ENCODE results near the gene ADAMTS16.

The ADAMTS16 gene

GRCh38 chr5:5221724-5222123, 81.6 kb downstream of the ADAMTS16 start:
- no peak for DNase-seq (ENCODE audit: low read depth in 2 of 2, low spot score in 1 of 2)

- no peak for DNase-seq (ENCODE audit: low read depth in 2 of 2, low spot score in 1 of 2)
These were observed 91.4 kb downstream of the ADAMTS16 start for GRCh38 chr5:5231576-5231975.

GRCh38 chr5:5234912-5235311, 94.8 kb downstream of the ADAMTS16 start:
- no peak for DNase-seq (ENCODE audit: low read depth in 2 of 2, low spot score in 1 of 2)

GRCh38 chr5:5235685-5236084, 95.6 kb downstream of the ADAMTS16 start:
- no peak for DNase-seq (ENCODE audit: low read depth in 2 of 2, low spot score in 1 of 2)

GRCh38 chr5:5239191-5239590, 99.1 kb downstream of the ADAMTS16 start:
- DNase-seq (ENCODE audit: low read depth in 2 of 2, low spot score in 1 of 2): no peak

GRCh38 chr5:5240234-5240633, 100.1 kb downstream of the ADAMTS16 start:
- no peak for DNase-seq (ENCODE audit: low read depth in 2 of 2, low spot score in 1 of 2)

GRCh38 chr5:5242056-5242455, 101.9 kb downstream of the ADAMTS16 start:
- no peak for DNase-seq (ENCODE audit: low read depth in 2 of 2, low spot score in 1 of 2)

GRCh38 chr5:5246736-5247135, 106.6 kb downstream of the ADAMTS16 start:
- no peak for DNase-seq (ENCODE audit: low read depth in 2 of 2, low spot score in 1 of 2)

- no peak for DNase-seq (ENCODE audit: low read depth in 2 of 2, low spot score in 1 of 2)
These were observed 110.6 kb downstream of the ADAMTS16 start for GRCh38 chr5:5250758-5251157.

GRCh38 chr5:5252106-5252505, 112.0 kb downstream of the ADAMTS16 start:
- DNase-seq (ENCODE audit: low read depth in 2 of 2, low spot score in 1 of 2): no peak

GRCh38 chr5:5257353-5257752, 117.2 kb downstream of the ADAMTS16 start:
- no peak for DNase-seq (ENCODE audit: low read depth in 2 of 2, low spot score in 1 of 2)

GRCh38 chr5:5258564-5258963, 118.4 kb downstream of the ADAMTS16 start:
- DNase-seq (ENCODE audit: low read depth in 2 of 2, low spot score in 1 of 2): no peak

- DNase-seq (ENCODE audit: low read depth in 2 of 2, low spot score in 1 of 2): no peak
These were observed 124.6 kb downstream of the ADAMTS16 start for GRCh38 chr5:5264727-5265126.

GRCh38 chr5:5266297-5266696, 126.2 kb downstream of the ADAMTS16 start:
- no peak for DNase-seq (ENCODE audit: low read depth in 2 of 2, low spot score in 1 of 2)

GRCh38 chr5:5270161-5270560, 130.0 kb downstream of the ADAMTS16 start:
- no peak for DNase-seq (ENCODE audit: low read depth in 2 of 2, low spot score in 1 of 2)

GRCh38 chr5:5270958-5271785, 131.0 kb downstream of the ADAMTS16 start:
- no peak for DNase-seq (ENCODE audit: low read depth in 2 of 2, low spot score in 1 of 2)

GRCh38 chr5:5271786-5272321, 131.7 kb downstream of the ADAMTS16 start:
- no peak for DNase-seq (ENCODE audit: low read depth in 2 of 2, low spot score in 1 of 2)

- DNase-seq (ENCODE audit: low read depth in 2 of 2, low spot score in 1 of 2): no peak
These were observed 133.3 kb downstream of the ADAMTS16 start for GRCh38 chr5:5273398-5273797.

GRCh38 chr5:5273976-5274375, 133.8 kb downstream of the ADAMTS16 start:
- DNase-seq (ENCODE audit: low read depth in 2 of 2, low spot score in 1 of 2): no peak

GRCh38 chr5:5275211-5275610, 135.1 kb downstream of the ADAMTS16 start:
- DNase-seq (ENCODE audit: low read depth in 2 of 2, low spot score in 1 of 2): no peak

- DNase-seq (ENCODE audit: low read depth in 2 of 2, low spot score in 1 of 2): no peak
These were observed 136.3 kb downstream of the ADAMTS16 start for GRCh38 chr5:5276430-5276829.

GRCh38 chr5:5276951-5277517, 136.9 kb downstream of the ADAMTS16 start:
- no peak for DNase-seq (ENCODE audit: low read depth in 2 of 2, low spot score in 1 of 2)
